GM10248 (cell line): ENCODE measurements around the gene SHMT1.
"Not testable (repeated sequence)": the region's sequence is repeated elsewhere in the genome, so short reads cannot be mapped to it uniquely, and the experiment has no call there.

Experiments
- CTCF ChIA-PET: fragments of 300-600 bp; sonication (Branson Sonifier 250); formaldehyde crosslinking; extraction: SDS; loops from one replicate; lab custom pipeline; 2021; ENCODE audit warnings: antibody characterized with exemption; lab: Yijun Ruan, JAX
- POLR2A ChIA-PET: fragments of 350-650 bp; sonication (Branson Sonifier 250); formaldehyde crosslinking; extraction: SDS; loops from one replicate; lab custom pipeline; 2020; ENCODE audit warnings: antibody characterized with exemption; lab: Yijun Ruan, JAX
- DNase-seq: peaks from one replicate; pipeline ENCODE4 v3.0.0; 2012; ENCODE audit errors: extremely low spot score
- TF ChIP-seq, protein P1 (sequence below): IDR thresholded peaks from 2 replicates; pipeline ENCODE4 v1.5.1; 2012; ENCODE audit warnings: mild to moderate bottlenecking, low read depth; ENCODE audit errors: extremely low read depth, missing control alignments, control extremely low read depth

The SHMT1 gene

DNA sequence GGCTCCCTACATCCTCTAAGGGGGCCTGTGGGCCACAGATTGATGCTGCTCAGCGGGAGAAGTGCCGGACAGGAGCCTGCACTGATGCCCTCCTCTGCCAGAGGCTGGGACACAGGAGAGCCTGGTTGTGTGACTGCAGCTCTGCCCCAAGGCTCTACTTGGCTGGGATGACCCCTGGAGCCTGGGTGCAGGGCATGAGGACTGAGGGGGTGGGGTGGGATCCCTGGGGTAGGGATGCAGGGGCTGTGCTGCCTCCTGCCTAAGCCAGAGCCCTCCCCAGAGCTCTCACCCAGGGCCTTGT is 14.8 kb upstream of the SHMT1 start:
- POLR2A ChIA-PET, result no interaction called here

DNA sequence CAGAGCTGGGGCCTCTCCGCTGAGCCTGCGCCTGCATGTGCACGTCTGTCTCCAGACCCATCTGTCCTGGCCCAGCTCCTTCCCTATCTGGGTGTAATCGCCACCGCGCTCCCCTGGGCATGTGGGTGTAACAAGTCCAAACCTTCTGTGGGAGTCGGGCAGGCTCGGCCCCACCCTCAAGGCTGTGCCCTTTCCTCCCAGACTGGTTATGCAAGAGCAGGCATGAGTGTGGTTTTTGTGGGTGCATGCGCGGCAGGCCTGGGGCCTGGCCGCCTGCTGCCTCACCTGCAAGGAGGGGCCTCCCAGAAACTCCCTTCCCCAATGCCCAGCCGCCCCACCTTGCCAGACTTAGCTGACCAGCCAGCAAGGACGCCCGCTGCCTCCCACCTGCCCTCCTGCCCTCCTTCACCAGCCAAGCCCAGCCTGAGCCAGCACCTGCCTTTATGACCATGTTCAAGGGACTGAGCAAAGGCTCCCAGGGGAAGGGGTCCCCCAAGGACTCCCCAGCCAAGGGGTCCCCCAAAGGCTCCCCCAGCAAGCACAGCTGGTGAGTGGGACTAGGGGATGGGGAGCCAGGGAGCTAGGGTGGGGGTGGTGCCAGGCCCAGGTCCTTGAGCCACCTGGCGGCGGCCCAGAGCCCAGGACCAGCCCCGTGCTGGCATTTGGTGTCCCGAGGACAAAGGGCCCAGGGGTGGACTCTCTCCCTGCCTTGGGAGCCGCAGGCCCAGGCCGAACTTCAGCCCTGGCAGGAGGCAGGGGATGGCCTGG is 14.3 kb upstream of the SHMT1 start, which contains the start of gene EVPLL:
Gene EVPLL (plus strand): TSS at position 342 of the 768 bp plus-strand sequence. CDS start 3,160 bp downstream, outside the sequence.
- ChIA-PET POLR2A (no interaction called here), CTCF (no interaction called here)
- TF ChIP-seq, protein P1, sequence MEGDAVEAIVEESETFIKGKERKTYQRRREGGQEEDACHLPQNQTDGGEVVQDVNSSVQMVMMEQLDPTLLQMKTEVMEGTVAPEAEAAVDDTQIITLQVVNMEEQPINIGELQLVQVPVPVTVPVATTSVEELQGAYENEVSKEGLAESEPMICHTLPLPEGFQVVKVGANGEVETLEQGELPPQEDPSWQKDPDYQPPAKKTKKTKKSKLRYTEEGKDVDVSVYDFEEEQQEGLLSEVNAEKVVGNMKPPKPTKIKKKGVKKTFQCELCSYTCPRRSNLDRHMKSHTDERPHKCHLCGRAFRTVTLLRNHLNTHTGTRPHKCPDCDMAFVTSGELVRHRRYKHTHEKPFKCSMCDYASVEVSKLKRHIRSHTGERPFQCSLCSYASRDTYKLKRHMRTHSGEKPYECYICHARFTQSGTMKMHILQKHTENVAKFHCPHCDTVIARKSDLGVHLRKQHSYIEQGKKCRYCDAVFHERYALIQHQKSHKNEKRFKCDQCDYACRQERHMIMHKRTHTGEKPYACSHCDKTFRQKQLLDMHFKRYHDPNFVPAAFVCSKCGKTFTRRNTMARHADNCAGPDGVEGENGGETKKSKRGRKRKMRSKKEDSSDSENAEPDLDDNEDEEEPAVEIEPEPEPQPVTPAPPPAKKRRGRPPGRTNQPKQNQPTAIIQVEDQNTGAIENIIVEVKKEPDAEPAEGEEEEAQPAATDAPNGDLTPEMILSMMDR, result no peak
- DNase-seq, result no peak

More for the DNA sequence above, 14.8 kb upstream of the SHMT1 start:
- TF ChIP-seq, protein P1, result no peak
- DNase-seq, result no peak
- CTCF ChIA-PET, result no interaction called here

DNA sequence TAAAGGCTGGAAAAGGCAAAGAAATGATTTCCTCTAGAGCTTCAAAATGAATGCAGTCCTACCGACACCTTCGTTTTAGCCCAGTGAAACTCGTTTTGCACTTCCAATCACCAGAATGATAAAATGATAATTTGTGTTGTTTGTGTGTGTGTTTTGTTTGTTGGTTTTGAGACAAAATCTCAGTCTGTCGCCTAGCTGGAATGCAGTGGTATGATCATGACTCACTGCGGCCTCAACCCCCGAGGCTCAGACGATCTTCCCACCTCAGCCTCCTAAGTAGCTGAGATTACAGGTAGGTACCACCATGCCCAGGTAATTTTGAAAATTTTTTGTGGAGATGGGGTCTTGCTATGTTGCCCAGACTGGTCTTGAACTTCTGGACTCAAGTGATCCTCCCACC is 10.9 kb upstream of the SHMT1 start:
- TF ChIP-seq, protein P1, result no peak
- DNase-seq, result no peak
- ChIA-PET POLR2A (no interaction called here), CTCF (no interaction called here)

DNA sequence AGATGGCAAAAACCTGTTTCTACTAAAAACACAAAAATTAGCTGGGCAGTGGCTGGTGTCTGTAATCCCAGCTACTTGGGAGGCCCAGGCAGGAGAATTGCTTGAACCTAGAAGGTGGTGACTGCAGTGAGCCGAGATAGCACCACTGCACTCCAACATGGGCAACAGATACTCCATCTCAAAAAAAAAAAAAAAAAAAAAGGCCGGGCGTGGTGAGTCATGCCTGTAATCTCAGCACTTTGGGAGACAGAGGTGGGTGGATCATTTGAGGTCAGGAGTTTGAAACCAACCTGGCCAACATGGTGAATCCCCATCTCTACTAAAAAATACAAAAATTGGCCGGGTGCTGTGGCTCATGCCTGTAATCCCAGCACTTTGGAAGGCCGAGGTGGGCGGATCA is 9.8 kb upstream of the SHMT1 start:
- CTCF ChIA-PET, POLR2A ChIA-PET, DNase-seq: not testable (repeated sequence)

DNA sequence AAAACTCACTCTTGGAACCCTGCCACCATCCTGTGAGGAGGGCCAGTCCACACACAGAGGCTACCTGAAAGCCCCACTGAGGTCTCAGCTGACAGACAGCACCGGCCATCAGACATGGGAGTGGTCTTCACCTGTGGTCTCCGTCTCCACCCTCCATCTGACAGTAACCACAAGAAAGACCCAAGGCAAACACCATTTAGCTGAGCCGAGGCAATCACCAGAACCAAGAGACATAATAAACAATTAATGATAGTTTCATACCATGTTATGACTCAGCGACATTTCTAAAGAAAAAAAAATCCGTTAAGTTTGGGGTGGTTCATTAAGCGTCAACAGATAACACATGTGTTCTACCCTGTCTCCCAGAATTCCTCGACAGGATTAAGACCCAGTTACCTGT is 8.1 kb upstream of the SHMT1 start:
- TF ChIP-seq, protein P1, result no peak
- ChIA-PET POLR2A (no interaction called here), CTCF (no interaction called here)
- no peak for DNase-seq

DNA sequence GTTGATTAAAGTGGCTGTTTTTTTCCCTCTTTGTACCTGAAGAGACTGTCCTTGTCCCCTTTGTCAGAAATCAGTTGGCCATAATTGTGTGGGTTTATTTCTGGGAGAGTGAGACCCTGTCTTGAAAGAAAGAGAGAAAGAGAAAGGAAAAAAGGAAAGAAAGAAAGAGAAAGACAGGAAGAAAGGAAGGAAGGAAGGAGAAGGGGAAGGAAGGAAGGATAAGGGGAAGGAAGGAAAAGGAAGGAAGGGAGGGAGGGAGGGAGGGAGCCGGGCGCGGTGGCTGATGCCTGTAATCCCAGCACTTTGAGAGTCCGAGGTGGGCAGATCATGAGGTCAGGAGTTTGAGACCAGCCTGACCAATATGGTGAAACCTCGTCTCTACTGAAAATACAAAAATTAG is 7.4 kb upstream of the SHMT1 start:
- CTCF ChIA-PET, result no interaction called here
- DNase-seq, result no peak
- POLR2A ChIA-PET, result no interaction called here
- TF ChIP-seq, protein P1, result no peak

DNA sequence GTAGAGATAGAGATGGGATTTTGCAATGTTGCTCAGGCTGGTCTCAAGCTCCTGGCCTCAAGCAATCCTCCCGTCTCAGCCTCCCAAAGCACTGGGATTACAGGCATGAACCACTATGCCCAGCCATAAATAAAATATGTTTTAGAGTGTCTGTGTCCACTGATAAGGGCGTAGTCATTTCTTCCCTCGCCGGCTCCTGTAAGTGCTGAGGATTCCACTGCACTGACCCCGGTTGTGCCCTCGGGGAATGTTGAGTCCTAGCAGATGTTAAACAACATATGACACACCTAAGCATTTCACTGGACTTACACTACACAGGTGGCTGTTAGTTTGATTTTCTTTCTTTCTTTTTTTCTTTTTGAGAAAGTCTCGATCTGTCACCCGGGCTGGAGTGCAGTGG is 5.6 kb upstream of the SHMT1 start:
- POLR2A ChIA-PET, result no interaction called here

More for the DNA sequence above, 5.6 kb upstream of the SHMT1 start:
- TF ChIP-seq, protein P1, result no peak
- CTCF ChIA-PET, result no interaction called here
- DNase-seq, result no peak
